ENCODE measurements around the gene NEUROD4. TPM values are rescaled to one million over a fixed set of nuclear protein-coding genes. Genes with fewer than 3 reads are reported as not detected.

NEUROD4 gene
- total RNA-seq, 2 experiments from 2014 or later: not detected

DNA sequence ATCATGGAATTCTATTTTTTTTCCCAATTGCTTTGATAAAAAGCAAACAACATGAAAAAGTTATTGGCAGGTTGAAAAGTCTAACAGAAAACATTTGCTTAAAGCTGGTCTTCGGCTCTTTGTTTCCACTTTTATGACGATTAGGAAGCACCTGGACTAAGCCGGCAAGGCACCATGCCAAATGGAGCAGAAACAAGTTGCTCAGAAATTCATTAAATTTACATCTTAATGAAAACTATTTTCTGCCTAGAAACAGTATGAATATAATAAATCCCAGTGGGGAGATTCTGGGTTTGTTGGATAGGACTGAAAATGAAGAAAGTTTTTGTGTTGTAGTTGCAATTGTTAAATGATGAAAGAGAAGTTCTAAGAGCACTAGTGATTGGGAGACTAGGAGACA, 55.0 kb downstream of the NEUROD4 start:
- H3K27me3 Mint-ChIP-seq: peaks cover 54% of the 10 kb centered on the region
- H3K36me3 ChIP-seq (ENCODE audit: insufficient read depth, low read length): no peaks in the 10 kb centered on the region
- no peaks in the 10 kb centered on the region for H3K4me1 ChIP-seq (ENCODE audit: insufficient read depth, low read length)
- H3K9me3 ChIP-seq (ENCODE audit: control insufficient read depth in 1 of 2, insufficient read depth in 1 of 2, low read length in 2 of 2): no peaks in the 10 kb centered on the region
- POLR2A ChIA-PET: interaction anchor here (1.1 to 3.8 kb wide), 2 partner anchors 82 to 89 kb away, joined by 3 to 54 read pairs; no protein-coding TSS in a partner anchor
- ATAC-seq (ENCODE audit: poor library complexity): no peak
- intact Hi-C loops (cut with DNase I, micrococcal nuclease): loop anchor here in 1 of 2 experiments (5.0 to 10.0 kb wide), 2 partner anchors 128 to 470 kb away; no protein-coding TSS in a partner anchor
- no peak overlapping the region for H3K4me3 Mint-ChIP-seq
- no peaks in the 10 kb centered on the region for H3K9me3 Mint-ChIP-seq
- no peak for DNase-seq
- CTCF ChIA-PET: interaction anchor here (1.1 to 1.3 kb wide), 3 partner anchors 81 to 495 kb away, joined by 3 to 5 read pairs (median 4); no protein-coding TSS in a partner anchor
- TF ChIP-seq, protein P1, sequence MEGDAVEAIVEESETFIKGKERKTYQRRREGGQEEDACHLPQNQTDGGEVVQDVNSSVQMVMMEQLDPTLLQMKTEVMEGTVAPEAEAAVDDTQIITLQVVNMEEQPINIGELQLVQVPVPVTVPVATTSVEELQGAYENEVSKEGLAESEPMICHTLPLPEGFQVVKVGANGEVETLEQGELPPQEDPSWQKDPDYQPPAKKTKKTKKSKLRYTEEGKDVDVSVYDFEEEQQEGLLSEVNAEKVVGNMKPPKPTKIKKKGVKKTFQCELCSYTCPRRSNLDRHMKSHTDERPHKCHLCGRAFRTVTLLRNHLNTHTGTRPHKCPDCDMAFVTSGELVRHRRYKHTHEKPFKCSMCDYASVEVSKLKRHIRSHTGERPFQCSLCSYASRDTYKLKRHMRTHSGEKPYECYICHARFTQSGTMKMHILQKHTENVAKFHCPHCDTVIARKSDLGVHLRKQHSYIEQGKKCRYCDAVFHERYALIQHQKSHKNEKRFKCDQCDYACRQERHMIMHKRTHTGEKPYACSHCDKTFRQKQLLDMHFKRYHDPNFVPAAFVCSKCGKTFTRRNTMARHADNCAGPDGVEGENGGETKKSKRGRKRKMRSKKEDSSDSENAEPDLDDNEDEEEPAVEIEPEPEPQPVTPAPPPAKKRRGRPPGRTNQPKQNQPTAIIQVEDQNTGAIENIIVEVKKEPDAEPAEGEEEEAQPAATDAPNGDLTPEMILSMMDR (IDR thresholded peaks at IDR 0.05): no peak
- no peak overlapping the region for H3K27ac ChIP-seq (ENCODE audit: low read depth in 1 of 2, low read length in 2 of 2)
- H3K27ac Mint-ChIP-seq: no peak overlapping the region
- peaks cover 0 to 24% of the 10 kb centered on the region in 2 experiments for H3K27me3 ChIP-seq (ENCODE audit: control insufficient read depth in 1 of 2, insufficient read depth in 2 of 2, low read length in 2 of 2)
- peaks cover 9% of the 10 kb centered on the region for H3K4me1 Mint-ChIP-seq (ENCODE audit: low read depth)
- H3K4me3 ChIP-seq (ENCODE audit: low read length): no peak overlapping the region
- no peaks in the 10 kb centered on the region for H3K36me3 Mint-ChIP-seq (ENCODE audit: low read depth)

Other genes with a start within 250 kb of the NEUROD4 start
- gene MUCL1, start 165.5 kb upstream of the NEUROD4 start, total RNA-seq: not detected
- 10 to 100 TPM; 96.3 to 98.2 TPM for gene TESPA1, start 35.2 kb upstream of the NEUROD4 start, total RNA-seq
- not detected for gene OR9K2, start 106.4 kb downstream of the NEUROD4 start, total RNA-seq
- gene OR10A7, start 201.1 kb downstream of the NEUROD4 start, total RNA-seq: not detected
- not detected for gene OR6C74, start 224.6 kb downstream of the NEUROD4 start, total RNA-seq

Measured in CD4-positive, alpha-beta T cell (primary cell).